ENCODE measurements around the gene KLK4. TPM values are rescaled to one million over a fixed set of nuclear protein-coding genes. Genes with fewer than 3 reads are reported as not detected.

KLK4 gene
- total and polyA plus RNA-seq, 2 of the 13 experiments (the other 11 are each of a cell fraction or from before 2014, with no cell fraction given) = not detected

DNA sequence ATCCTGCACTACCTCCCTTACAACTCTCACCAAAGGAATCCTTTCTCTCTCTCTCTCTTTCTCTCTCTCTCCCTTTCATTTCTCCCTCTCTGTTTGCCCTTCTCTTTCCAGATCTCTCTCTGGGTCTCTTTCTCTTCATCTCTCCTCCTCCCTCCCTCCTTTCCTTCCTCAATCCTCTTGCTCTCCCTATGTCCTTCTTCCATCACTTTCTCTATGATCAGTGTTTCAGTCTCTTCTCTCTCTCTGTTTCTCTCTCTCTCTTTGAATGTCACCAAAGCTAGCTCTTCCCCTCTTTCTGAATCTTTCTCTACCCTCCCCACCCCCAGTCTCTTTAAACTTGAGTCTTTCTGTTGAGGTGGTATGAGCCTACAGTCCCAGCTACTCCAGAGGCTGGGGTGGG, 19.8 kb upstream of the KLK4 start:
- no peaks in the 10 kb centered on the region for H3K36me3 ChIP-seq (replicated peaks in 1 of 2; ENCODE audit: control insufficient read depth in 1 of 2, insufficient read depth in 2 of 2, low read length in 2 of 2)
- H3K4me3 ChIP-seq (replicated peaks in 1 of 3; ENCODE audit: insufficient read depth in 1 of 3, low read depth in 2 of 3, low read length in 3 of 3) = no peak overlapping the region
- H3K27me3 ChIP-seq (ENCODE audit: control insufficient read depth in 1 of 2, insufficient read depth in 2 of 2, low read length in 2 of 2) = no peaks in the 10 kb centered on the region; a peak in 1 of 5 replicates
- H2AFZ ChIP-seq (ENCODE audit: low read length) = no peak overlapping the region
- H3K79me2 ChIP-seq (ENCODE audit: insufficient read depth, low read length) = no peaks in the 10 kb centered on the region
- H3K4me1 ChIP-seq (ENCODE audit: insufficient read depth, low read length) = no peaks in the 10 kb centered on the region
- no peaks in the 10 kb centered on the region for H4K20me1 ChIP-seq (ENCODE audit: insufficient read depth, low read length)
- in situ Hi-C loops (cut with HindIII; ENCODE audit: extremely low pct_ligation_motif_present, low pct_unique_long_range_greater_than_20kb) (loop anchor here (5.0 to 25.0 kb wide), 2 partner anchors 86 to 156 kb away; partner anchors contain the start of genes KLK10 and KLK14), intact Hi-C loops (cut with micrococcal nuclease; ENCODE audit: unreplicated experiment) (loop anchor here (10.0 kb wide), 2 partner anchors 84 to 174 kb away; partner anchors contain the start of genes CTU1 and KLK10)
- CTCF ChIA-PET (ENCODE audit: low intra/inter-chr PET ratio, low total read pairs) = no interaction called here
- no TSS peak for BruUV-seq (replicated peaks)
- FAIRE-seq (no peak), DNase-seq (ENCODE audit: low spot score) (no peak), ATAC-seq (no peak)
- no peak overlapping the region for H3K9ac ChIP-seq (ENCODE audit: insufficient read depth, low read depth, low read length)
- TF ChIP-seq RFXAP (CRISPR knock-in tag; IDR thresholded peaks at IDR 0.05; ENCODE audit: borderline replicate concordance) (no peak), CENPT (CRISPR knock-in tag; IDR thresholded peaks at IDR 0.05; ENCODE audit: low read depth) (no peak), ZFY (CRISPR knock-in tag; IDR thresholded peaks at IDR 0.05) (no peak)
- POLR2A ChIA-PET = no interaction called here
- no peaks in the 10 kb centered on the region for H3K9me3 ChIP-seq (ENCODE audit: low read length)
- H3K4me2 ChIP-seq (ENCODE audit: low read depth, low read length) = no peak overlapping the region
- H3K27ac ChIP-seq (ENCODE audit: extremely low read length, insufficient read depth, low read length) = no peak overlapping the region

DNA sequence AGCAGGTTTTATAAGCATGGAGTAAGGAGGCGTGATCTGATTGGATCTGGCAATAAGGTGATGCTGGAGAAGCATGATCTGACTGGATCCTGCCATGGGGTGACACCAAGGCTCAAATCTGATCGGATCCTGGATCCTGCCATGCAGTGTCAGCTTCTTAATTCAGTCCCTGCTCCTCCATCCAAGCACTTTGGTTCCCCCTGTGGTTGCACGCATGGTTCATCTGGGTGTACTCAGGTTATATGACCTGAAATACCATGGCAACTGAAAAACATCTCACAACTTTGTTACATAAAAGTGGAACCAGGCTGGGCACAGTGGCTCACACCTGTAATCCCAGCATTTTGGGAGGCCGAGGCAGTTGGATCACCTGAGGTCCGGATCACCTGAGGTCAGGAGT, 17.6 kb upstream of the KLK4 start:
- ChIA-PET CTCF (ENCODE audit: low intra/inter-chr PET ratio, low total read pairs) (interaction anchor here (0.8 kb wide), 1 partner anchor 88 kb away, joined by 3 read pairs; no protein-coding TSS in a partner anchor), POLR2A (no interaction called here)
- Histone ChIP-seq H2AFZ (ENCODE audit: low read length) (no peak overlapping the region), H3K9me3 (ENCODE audit: low read length) (no peaks in the 10 kb centered on the region), H3K36me3 (replicated peaks in 1 of 2; ENCODE audit: control insufficient read depth in 1 of 2, insufficient read depth in 2 of 2, low read length in 2 of 2) (no peaks in the 10 kb centered on the region), H3K27ac (ENCODE audit: extremely low read length, insufficient read depth, low read length) (no peak overlapping the region), H3K27me3 (ENCODE audit: control insufficient read depth in 1 of 2, insufficient read depth in 2 of 2, low read length in 2 of 2) (no peaks in the 10 kb centered on the region; a peak in 1 of 5 replicates), H3K9ac (ENCODE audit: insufficient read depth, low read depth, low read length) (no peak overlapping the region), H3K79me2 (ENCODE audit: insufficient read depth, low read length) (no peaks in the 10 kb centered on the region), H3K4me1 (ENCODE audit: insufficient read depth, low read length) (no peaks in the 10 kb centered on the region), H4K20me1 (ENCODE audit: insufficient read depth, low read length) (no peaks in the 10 kb centered on the region), H3K4me3 (replicated peaks in 1 of 3; ENCODE audit: insufficient read depth in 1 of 3, low read depth in 2 of 3, low read length in 3 of 3) (no peak overlapping the region), H3K4me2 (ENCODE audit: low read depth, low read length) (no peak overlapping the region)
- intact Hi-C loops (cut with micrococcal nuclease; ENCODE audit: unreplicated experiment) (no loop called here), in situ Hi-C loops (cut with HindIII; ENCODE audit: extremely low pct_ligation_motif_present, low pct_unique_long_range_greater_than_20kb) (loop anchor here (25.0 kb wide), 1 partner anchor 158 kb away; the partner anchor contains the start of gene KLK14)
- ATAC-seq (no peak), DNase-seq (ENCODE audit: low spot score) (no peak), FAIRE-seq (no peak)
- 45% methylated on average over 3 of the region's 5 CpGs for WGBS (ENCODE audit: low lambda C conversion rate)
- BruUV-seq (replicated peaks) = no TSS peak
- TF ChIP-seq ZNF775 (CRISPR knock-in tag; IDR thresholded peaks at IDR 0.05; ENCODE audit: borderline replicate concordance) (no peak), ZFP36L1 (CRISPR knock-in tag; IDR thresholded peaks at IDR 0.05) (no peak)
- TF ChIP-seq, protein P1, sequence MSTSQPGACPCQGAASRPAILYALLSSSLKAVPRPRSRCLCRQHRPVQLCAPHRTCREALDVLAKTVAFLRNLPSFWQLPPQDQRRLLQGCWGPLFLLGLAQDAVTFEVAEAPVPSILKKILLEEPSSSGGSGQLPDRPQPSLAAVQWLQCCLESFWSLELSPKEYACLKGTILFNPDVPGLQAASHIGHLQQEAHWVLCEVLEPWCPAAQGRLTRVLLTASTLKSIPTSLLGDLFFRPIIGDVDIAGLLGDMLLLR (CRISPR knock-in tag; IDR thresholded peaks at IDR 0.05) = no peak
